GM10266 (cell line): ENCODE results near the gene OLA1.
A peak's percentile ranks its signal among the peaks of the same experiment; 100 is the strongest.

ENCODE experiments used
- DNase-seq: peaks from one replicate; pipeline ENCODE4 v3.0.0; 2012; ENCODE audit errors: extremely low spot score
- CTCF ChIP-seq: IDR thresholded peaks from 2 replicates; pipeline ENCODE4 v1.5.1; 2012; ENCODE audit warnings: mild to moderate bottlenecking, low read depth; ENCODE audit not compliant: control insufficient read depth, insufficient read depth; ENCODE audit errors: missing control alignments

OLA1 gene

DNA sequence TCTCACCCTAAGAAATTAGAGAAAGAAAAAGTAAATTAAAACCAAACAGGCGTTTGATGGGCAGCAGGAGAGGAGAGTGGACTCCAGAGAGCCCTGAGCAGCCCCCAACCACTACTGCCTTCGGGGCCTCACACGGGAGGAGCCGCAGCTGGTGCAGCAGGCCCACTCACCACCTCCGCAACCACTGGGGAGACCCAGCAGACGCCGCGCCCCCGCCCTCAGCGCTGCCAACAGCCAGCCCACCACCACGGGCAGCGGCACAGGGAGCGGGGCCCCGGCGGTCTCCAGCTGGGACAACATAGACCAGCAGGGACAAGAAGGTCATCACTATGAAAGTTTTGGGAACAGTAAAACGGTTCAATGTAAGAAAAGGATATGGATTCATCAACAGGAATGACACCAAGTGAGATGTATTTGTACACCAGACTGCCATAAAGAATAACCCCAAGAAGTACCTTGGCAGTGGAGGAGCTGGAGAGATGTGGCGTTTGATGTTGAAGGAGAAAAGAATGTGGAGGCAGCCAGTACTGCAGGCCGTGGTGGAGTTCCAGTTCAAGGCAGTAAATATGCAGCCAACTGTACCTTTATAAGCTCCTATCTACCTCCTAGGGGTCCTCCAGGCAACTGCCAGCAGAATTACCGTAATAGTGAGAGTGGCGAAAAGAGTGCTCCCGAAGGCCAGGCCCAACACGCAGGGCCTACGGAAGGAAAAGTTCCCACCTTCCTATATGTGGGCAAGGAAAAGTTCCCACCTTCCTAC, 76.5 kb downstream of the OLA1 start:
- no peak for DNase-seq
- no peak for TF ChIP-seq CTCF

GRCh38 chr2:174169372-174169771, 79.0 kb downstream of the OLA1 start:
- no peak for TF ChIP-seq CTCF

DNA sequence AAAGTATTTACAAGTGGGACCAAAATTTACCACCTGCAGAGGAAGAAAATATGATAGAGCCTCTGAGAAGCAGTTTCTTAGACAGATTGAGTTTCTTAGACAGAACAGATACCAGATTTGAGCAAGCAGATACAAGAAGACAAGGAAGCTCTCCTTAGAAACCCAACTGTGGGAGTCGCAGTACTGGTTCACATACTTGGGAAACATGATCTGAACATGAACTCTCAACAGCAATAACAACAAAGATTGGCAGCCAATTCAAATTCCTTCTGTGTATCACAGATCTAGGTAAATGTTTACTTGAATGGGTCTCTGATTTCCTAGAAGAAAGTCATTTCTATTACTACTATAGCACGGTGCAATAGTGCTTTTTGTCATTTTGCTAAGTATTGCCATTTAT, 82.1 kb downstream of the OLA1 start:
- TF ChIP-seq CTCF = no peak
- no peak for DNase-seq

More at GRCh38 chr2:174169372-174169771, 79.0 kb downstream of the OLA1 start:
- DNase-seq = no peak

DNA sequence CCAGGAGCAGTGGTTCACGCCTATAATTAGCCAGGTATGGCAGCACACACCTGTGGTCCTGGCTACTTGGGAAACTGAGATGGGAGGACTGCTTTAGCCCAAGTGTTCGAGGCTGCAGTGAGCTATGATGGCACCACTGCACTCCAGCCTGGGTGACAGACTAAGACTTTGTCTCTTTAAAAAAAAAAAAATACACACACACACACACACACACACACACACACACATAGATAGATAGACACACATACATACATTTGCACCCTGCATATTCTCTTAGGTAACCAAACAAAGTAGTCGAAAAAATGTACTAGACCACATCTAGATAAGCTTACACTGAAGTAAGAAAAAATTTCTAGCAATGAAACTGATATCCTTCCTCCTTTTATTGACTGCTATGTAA, 86.8 kb downstream of the OLA1 start:
- no peak for TF ChIP-seq CTCF
- no peak for DNase-seq

DNA sequence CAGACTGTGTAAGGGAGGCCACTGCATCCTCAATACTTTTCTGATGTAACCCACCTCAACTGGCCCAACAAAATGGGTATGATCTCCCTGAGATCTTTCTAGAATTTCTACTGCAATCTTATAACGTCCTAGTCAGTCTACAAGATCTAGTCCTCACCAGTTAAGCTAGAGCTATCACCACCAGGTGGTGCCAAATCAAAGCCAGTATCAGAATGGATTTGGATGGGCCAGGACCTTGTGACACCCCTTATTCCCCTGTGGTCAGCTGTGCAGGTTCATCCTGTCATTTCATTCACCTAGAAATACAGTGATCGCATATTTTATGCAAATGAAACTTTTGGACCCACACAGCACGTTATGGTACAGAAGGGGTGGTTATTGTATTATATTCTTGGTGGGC, 90.3 kb downstream of the OLA1 start:
- DNase-seq = peak; percentile 31
- peak; percentile 51 for TF ChIP-seq CTCF

DNA sequence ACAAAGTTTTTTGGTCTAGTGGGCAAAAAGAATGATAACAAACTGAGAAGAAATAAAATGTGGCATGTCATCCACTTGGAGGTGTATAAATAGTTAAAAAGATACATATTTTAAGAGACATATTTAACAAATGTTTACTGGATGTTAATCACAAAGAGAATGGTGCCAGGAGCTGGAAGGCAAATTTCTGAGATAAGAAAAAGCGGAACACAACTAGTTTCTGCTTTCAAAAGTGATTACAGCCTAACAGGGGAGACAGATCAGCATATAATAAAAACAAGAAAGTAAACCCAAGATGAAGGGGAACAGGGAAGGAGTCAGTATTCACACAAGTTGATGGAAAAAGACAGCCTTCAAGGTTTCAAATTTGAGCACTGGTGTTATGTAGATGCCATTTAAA, 91.3 kb downstream of the OLA1 start:
- TF ChIP-seq CTCF = no peak
- no peak for DNase-seq
